Measurements from ENCODE around the gene PLCB2.

The PLCB2 gene

DNA sequence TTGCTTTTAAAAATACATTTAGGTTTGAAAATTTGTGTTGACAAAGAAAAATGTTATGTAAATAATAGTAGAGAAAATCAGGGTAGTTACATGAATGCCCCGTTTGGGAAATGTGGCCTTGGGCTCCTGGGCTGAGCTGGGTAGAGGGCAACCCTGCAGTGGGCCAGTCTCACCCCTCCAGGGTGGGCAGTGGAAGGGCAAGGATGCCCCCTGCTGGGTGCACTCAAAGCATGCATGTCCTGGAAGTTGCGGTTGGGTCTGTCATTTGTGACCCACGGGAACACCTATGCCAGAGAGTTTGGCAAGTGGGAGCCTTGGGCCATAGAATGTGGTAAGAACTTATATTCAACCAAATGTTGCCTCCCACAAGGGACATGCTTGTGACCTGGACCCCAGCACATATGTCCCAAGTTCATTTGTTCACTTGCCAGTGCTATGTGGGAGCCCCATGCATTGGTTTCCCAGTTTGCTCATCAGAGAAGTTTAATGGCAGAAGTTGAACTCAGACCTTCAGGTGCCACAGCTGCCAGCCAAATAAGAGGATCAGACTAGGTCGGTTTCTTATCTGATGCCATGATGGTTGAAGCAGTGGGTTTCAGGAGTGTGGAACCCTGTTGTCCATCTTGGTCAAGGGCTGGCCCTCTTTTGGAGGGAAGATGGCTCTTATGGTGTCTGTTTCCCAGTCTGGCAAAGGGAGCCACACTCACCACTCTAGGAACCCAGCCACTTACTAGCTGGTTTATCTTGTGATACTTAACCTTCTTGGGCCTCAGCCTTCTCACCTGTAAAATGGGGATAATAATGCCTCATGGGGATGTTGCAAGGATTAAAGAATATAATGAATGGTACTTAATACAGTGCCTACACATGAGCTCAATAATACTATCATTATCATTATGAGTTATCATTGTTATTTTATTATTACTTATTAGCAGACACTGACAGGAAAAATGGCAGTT is 2.5 kb upstream of the PLCB2 start:
- TF ChIP-seq GATA2 (IDR thresholded peaks at IDR 0.05; ENCODE audit: low read depth, low read length) = no peak
- TF ChIP-seq GATA3 (IDR thresholded peaks at IDR 0.05; ENCODE audit: low read depth, low read length) = no peak

DNA sequence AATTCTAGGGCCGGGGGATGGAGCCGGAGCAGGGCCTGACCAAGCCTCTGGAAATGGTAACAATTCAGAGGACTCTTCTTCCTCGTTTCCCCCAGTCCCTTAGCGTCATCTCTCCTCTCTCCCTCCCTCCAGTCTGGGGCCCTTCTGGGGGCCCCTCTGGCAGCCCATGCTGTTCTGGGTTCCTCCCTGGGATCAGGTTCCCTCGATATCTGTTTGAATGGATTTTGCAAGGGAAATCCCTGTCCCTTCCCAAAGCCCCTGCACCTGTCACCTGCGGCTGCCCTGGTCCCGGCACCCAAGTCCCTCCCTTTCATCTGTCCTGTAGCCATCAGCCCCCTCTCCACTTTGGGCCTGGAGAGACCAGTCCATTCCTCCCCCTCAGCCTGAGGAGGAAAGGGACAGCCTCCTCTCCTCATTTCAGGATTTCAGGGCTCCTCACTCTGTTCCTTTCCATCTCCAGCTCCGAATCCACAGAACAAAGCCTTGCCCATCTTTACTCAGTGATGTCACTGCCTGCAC is 1.7 kb upstream of the PLCB2 start:
- no peak for TF ChIP-seq GATA3 (IDR thresholded peaks at IDR 0.05; ENCODE audit: low read depth, low read length)
- TF ChIP-seq GATA2 (IDR thresholded peaks at IDR 0.05; ENCODE audit: low read depth, low read length) = no peak

GRCh38 chr15:40306908-40307307 is 827 bp downstream of the PLCB2 start:
- no peak for TF ChIP-seq GATA3 (IDR thresholded peaks at IDR 0.05; ENCODE audit: low read depth, low read length)
- TF ChIP-seq GATA2 (IDR thresholded peaks at IDR 0.05; ENCODE audit: low read depth, low read length) = no peak

DNA sequence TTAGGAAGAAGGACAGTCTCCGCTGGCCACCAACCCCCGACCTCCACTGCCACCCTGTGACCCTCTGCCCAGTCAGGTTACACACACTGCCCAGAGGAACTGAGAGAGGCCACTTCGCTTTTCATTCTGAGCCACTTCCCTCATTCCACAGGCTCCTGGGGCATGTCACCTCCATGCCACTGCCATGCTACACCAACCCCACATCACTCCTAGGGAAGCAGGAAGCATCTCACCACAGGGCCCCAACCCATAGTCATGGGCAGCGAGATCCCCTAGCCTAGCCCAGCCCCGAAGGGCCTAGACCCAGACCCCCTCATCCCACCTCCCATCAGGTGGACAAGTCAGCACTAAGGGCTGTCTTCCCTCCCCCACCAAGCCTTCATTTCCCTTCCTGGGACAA is 1.4 kb downstream of the PLCB2 start:
- TF ChIP-seq GATA2 (IDR thresholded peaks at IDR 0.05; ENCODE audit: low read depth, low read length) (no peak), GATA3 (IDR thresholded peaks at IDR 0.05; ENCODE audit: low read depth, low read length) (no peak)

GRCh38 chr15:40305281-40305680 is 2.5 kb downstream of the PLCB2 start:
- no peak for TF ChIP-seq GATA2 (IDR thresholded peaks at IDR 0.05; ENCODE audit: low read depth, low read length)
- TF ChIP-seq GATA3 (IDR thresholded peaks at IDR 0.05; ENCODE audit: low read depth, low read length) = no peak

- no peak for TF ChIP-seq GATA2 (IDR thresholded peaks at IDR 0.05; ENCODE audit: low read depth, low read length)
- TF ChIP-seq GATA3 (IDR thresholded peaks at IDR 0.05; ENCODE audit: low read depth, low read length) = no peak
Measured at GRCh38 chr15:40303576-40303975, 4.2 kb downstream of the PLCB2 start.

DNA sequence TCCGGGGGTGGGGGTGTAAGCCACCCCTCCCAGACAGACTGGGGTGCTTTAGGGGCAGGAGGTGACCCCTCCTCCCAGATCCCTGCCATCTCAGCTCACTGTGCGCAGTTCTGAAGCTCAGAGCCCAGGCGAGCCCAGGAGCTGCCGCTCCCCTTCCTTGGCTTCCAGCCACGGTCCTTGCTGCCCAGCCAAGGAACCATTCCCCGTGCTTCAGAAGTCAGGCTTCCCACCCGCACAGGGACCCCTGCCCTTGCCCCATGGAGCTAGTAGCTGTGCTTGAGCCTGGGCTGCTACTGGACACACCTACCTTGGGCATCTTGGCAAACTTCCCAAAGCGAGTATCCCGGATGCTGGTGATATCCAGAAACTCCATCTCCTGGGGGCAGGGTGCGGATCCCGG is 4.8 kb downstream of the PLCB2 start:
- TF ChIP-seq GATA3 (IDR thresholded peaks at IDR 0.05; ENCODE audit: low read depth, low read length) (no peak), GATA2 (IDR thresholded peaks at IDR 0.05; ENCODE audit: low read depth, low read length) (no peak)

DNA sequence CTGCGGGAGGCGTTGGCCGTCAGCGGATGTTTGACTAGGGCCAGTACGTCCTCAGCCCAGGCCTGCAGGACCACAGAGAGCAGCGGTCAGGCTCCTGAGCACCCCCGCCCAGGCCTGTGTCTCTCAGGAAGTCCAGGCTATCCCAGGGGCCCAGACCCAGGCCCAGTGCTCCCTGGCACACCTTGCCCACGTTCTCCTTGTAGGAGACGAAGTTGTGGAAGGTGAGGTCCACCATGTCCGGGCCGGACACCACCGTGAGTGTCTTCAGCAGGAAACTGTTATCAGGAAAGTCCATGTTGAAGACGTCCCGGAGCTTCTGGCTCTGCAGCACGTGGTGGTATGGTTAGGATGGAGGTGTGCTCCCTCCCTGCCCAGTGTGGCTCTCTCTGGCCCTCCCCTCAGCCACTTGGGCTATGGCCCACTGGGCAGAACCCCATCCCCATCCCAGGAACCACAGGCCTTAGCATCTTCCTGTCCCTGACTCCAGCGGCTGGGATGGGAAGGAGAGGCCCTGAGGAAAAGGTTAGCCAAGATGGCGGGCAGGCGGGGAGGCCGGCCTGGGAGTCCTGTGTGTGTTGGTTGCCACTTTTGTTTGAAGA is 5.3 kb downstream of the PLCB2 start:
- TF ChIP-seq GATA3 (IDR thresholded peaks at IDR 0.05; ENCODE audit: low read depth, low read length) (no peak), GATA2 (IDR thresholded peaks at IDR 0.05; ENCODE audit: low read depth, low read length) (no peak)

DNA sequence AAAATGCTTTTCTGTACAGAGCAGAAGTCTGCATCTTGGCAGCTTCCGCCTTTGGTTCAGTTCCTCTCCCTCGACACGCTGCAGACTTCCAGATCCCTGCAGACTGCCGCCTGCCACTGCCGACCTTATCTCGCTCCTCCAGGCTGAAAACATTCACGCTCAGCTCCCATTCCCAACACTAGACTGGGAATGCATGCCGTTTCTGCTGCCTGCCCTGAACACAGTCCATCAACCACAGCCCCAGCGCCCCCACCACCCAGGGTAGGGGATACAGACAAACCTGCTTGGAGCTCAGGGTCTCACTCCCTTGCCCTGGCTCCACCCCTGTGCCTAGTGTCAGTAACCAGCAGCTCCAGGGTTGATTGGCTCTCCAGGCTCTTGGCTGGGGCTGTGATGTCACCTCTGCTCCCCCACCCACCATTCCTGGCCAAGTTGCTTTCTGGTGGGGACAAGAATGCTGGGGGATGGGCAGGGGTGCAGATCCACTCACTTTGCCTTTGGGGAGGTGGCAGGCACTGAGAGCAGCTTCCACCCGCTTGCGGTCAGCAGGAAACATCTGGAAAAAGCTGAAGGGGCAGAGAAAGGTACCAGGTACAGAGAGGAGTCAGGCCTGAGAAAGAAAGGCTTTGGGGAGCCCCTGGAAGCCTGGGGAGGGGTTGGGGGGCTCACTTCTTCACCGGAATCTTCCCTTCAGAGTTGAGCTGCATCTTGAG is 6.1 kb downstream of the PLCB2 start:
- TF ChIP-seq GATA3 (IDR thresholded peaks at IDR 0.05; ENCODE audit: low read depth, low read length) (no peak), GATA2 (IDR thresholded peaks at IDR 0.05; ENCODE audit: low read depth, low read length) (peak; percentile 78)

DNA sequence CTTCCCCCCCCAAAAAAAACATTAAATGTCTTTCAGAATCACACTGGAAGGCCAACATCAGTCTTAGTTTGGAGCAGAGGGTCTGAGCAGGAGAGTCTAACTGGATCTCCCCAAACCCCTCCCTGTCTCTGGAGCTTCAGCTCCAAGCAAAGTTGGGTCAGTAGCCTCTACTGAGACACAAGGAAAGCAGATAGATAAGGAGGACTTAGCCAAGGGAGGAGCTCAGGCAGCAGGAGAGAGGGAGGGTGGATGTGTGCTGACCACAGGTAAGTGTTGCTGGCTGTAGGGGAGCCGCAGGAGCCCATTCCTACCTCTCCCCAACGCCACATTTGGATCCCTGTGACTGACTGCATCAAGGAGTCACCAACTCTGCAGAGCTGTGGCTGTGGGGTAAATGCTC is 7.0 kb downstream of the PLCB2 start:
- TF ChIP-seq GATA2 (IDR thresholded peaks at IDR 0.05; ENCODE audit: low read depth, low read length) = no peak
- no peak for TF ChIP-seq GATA3 (IDR thresholded peaks at IDR 0.05; ENCODE audit: low read depth, low read length)

GRCh38 chr15:40300367-40300766 is 7.4 kb downstream of the PLCB2 start:
- TF ChIP-seq GATA2 (IDR thresholded peaks at IDR 0.05; ENCODE audit: low read depth, low read length) (no peak), GATA3 (IDR thresholded peaks at IDR 0.05; ENCODE audit: low read depth, low read length) (no peak)

- TF ChIP-seq GATA2 (IDR thresholded peaks at IDR 0.05; ENCODE audit: low read depth, low read length) (no peak), GATA3 (IDR thresholded peaks at IDR 0.05; ENCODE audit: low read depth, low read length) (no peak)
Measured at GRCh38 chr15:40298216-40298935, 9.4 kb downstream of the PLCB2 start.

GRCh38 chr15:40297356-40297755 is 10.4 kb downstream of the PLCB2 start:
- TF ChIP-seq GATA2 (IDR thresholded peaks at IDR 0.05; ENCODE audit: low read depth, low read length) (no peak), GATA3 (IDR thresholded peaks at IDR 0.05; ENCODE audit: low read depth, low read length) (no peak)

Measured in SH-SY5Y (cell line).